WERI-Rb-1 (cell line): ENCODE results near the gene BICC1.

ENCODE experiments used
- DNase-seq: peaks from one replicate; pipeline ENCODE4 v3.0.0-alpha.2; 2020
- H3K27ac ChIP-seq: fragments of 250-450 bp; sonication (Bioruptor Pico); 2 replicates; pipeline ENCODE4 v1.5.1; 2020; ENCODE audit warnings: mild to moderate bottlenecking, moderate library complexity
- H3K27me3 ChIP-seq: fragments of 250-450 bp; sonication (Bioruptor Pico); 2 replicates; pipeline ENCODE4 v1.5.1; 2021; ENCODE audit warnings: mild to moderate bottlenecking, low read depth, moderate library complexity; ENCODE audit not compliant: insufficient read depth, severe bottlenecking
- H3K36me3 ChIP-seq: fragments of 250-450 bp; sonication (Bioruptor Pico); 2 replicates; pipeline ENCODE4 v1.5.1; 2020; ENCODE audit warnings: mild to moderate bottlenecking, moderate library complexity
- H3K4me3 ChIP-seq: 2 replicates; pipeline ENCODE4 v1.5.1; 2011; ENCODE audit warnings: low read depth, mild to moderate bottlenecking, control low read depth, low read length
- H3K9me3 ChIP-seq: fragments of 250-450 bp; sonication (Bioruptor Pico); 2 replicates; pipeline ENCODE4 v1.5.1; 2021; ENCODE audit warnings: mild to moderate bottlenecking, moderate library complexity; ENCODE audit not compliant: severe bottlenecking
- TF ChIP-seq, protein P1 (sequence below): IDR thresholded peaks from 2 replicates; pipeline ENCODE4 v1.5.1; 2011; ENCODE audit warnings: low read depth, mild to moderate bottlenecking, control low read depth, inconsistent platforms, low read length

BICC1 gene

DNA sequence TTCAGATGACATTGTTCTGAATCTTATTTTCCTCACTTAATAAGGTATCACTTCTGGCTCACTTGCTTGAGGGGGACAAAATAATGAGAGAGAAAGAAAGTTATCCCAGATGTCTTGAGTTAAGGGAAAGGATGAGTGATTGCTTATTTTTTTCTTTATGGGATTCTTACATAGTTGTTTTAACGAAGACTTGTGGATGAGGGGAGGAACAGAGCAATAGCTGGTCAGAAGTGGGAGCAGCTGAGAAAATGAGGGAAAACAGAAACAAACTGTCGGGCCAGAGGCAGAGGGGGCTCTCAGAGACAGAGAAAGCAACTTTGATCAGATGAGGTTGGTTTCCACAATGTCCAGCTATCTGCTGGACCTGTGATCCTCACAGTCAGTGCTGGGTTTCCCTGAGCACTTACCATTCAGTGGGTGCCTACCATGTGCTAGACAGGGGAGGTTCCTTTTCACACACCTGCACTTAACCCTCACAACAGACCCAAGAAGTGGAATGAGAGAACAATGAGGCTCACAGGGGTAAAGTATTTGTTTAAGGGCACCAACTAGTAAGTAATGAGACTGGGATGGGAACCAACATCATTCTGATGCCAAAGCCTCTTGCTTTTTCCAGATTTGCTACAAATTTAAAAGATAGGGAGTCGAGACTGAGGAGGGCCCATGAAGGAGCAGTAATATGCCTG is 64.2 kb downstream of the BICC1 start:
- Histone ChIP-seq H3K27me3 (no peaks in the 10 kb centered on the region), H3K9me3 (no peaks in the 10 kb centered on the region), H3K36me3 (no peaks in the 10 kb centered on the region), H3K27ac (no peak overlapping the region), H3K4me3 (no peak overlapping the region)
- TF ChIP-seq, protein P1, sequence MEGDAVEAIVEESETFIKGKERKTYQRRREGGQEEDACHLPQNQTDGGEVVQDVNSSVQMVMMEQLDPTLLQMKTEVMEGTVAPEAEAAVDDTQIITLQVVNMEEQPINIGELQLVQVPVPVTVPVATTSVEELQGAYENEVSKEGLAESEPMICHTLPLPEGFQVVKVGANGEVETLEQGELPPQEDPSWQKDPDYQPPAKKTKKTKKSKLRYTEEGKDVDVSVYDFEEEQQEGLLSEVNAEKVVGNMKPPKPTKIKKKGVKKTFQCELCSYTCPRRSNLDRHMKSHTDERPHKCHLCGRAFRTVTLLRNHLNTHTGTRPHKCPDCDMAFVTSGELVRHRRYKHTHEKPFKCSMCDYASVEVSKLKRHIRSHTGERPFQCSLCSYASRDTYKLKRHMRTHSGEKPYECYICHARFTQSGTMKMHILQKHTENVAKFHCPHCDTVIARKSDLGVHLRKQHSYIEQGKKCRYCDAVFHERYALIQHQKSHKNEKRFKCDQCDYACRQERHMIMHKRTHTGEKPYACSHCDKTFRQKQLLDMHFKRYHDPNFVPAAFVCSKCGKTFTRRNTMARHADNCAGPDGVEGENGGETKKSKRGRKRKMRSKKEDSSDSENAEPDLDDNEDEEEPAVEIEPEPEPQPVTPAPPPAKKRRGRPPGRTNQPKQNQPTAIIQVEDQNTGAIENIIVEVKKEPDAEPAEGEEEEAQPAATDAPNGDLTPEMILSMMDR, result no peak
- no peak for DNase-seq

DNA sequence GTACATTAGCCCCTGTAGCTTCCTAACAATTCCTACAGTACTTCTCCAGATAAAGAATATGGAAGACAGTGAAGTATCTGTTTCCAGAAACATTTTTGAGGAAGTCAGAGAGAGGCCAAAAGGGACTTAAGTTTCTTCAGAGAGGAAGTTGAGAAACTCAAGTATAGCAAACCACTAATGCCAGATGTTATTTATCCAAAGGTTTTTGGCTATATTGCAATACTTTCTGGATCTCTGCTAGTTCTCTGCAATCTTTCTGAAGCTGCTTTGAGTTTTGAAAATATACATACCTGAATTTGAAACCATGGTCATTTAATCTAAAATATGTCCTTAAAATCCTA is 64.7 kb downstream of the BICC1 start:
- no peak overlapping the region for H3K27ac ChIP-seq
- H3K4me3 ChIP-seq, result no peak overlapping the region
- H3K36me3 ChIP-seq, result no peaks in the 10 kb centered on the region
- no peak for DNase-seq
- TF ChIP-seq, protein P1, result no peak
- H3K9me3 ChIP-seq, result no peaks in the 10 kb centered on the region
- no peaks in the 10 kb centered on the region for H3K27me3 ChIP-seq

DNA sequence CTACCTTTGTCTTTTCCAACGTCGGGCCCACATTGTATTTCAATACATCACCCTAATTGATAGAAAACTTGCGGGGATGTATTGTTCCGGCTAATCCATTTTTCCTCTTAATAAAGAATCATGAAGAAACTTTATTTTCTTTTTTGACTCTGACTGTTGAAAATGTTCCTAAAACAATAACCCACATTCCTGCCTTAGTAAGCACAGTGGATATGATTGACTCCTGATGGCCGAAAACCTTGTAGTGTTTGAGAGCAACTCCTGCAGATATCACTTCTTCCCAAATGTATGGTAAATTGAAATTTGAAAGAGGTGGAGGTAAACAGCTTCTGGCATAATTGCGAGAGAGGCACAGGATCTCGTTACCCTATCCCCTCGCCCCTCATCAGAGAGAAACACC is 65.7 kb downstream of the BICC1 start:
- no peak for DNase-seq
- H3K4me3 ChIP-seq, result no peak overlapping the region
- H3K27ac ChIP-seq, result no peak overlapping the region
- TF ChIP-seq, protein P1, result no peak
- H3K36me3 ChIP-seq, result no peaks in the 10 kb centered on the region
- no peaks in the 10 kb centered on the region for H3K27me3 ChIP-seq
- H3K9me3 ChIP-seq, result peaks cover 3% of the 10 kb centered on the region

DNA sequence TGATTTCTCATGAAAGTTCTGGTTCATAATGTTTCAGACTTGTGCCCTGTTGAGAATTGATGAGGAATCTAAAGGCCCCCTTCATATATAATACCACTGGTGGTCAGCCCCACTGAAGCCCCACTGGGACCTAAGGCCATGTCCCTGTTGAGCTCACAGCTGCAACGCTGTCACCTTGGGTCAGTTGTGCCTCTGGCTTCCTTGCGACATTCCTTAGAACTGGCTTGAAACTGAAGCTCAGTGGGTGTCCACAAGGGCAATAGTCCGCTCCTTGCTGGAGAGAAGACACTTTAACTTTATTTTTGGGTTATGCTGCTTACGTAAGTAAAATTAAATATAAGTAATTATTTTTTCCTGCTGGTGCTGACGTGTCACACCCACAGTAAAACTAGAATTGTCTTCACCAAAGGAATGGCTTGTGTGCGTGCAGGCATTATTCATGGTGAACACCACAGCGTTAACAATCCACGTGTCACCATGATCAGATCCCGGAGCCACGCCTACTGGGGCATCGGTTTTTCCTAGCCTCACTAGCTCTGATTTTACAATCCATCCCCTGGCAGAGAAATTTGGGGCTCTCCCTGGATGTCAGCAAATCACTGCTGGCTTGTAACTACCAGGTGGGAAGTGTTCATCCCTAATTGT is 66.5 kb downstream of the BICC1 start:
- H3K9me3 ChIP-seq, result peaks cover 5% of the 10 kb centered on the region
- no peak overlapping the region for H3K4me3 ChIP-seq
- no peaks in the 10 kb centered on the region for H3K36me3 ChIP-seq
- no peaks in the 10 kb centered on the region for H3K27me3 ChIP-seq
- no peak for DNase-seq
- no peak overlapping the region for H3K27ac ChIP-seq
- TF ChIP-seq, protein P1, result no peak

DNA sequence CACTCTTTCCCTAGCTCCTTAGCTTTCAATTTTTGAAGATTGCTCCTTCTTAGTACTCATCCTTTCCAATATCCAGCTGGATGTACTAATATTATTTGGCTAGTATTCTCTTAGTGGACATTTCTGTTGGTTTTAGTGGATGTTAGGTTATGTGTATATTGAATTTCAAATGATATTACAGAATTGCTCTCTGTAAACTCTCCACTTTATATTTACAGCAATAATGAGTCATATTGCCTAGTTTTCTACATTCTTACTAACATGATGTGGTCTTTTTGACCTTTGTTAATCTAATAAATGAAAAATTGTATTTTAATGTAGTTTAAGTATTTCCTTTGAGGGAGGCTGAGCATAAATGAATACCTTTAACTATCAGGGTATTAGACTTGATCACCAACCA is 69.4 kb downstream of the BICC1 start:
- TF ChIP-seq, protein P1, result no peak

DNA sequence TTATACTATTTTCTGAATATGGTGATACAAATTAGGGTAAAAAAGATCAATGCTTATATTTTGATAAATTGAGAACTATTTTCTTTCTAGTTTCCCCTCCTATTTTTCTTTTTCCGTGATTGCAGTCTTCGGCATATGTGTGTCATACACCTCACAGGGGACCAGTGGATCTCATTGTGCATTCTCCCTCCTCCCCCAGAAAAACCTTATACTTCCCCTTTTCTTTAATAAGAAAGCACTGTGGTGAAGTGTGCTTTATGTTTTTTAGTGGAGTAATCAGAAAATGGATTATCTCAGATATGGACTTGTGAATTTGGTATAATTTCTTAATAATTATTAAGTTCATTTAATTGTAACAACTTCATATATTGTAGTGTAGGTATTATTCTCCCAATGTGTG is 72.8 kb downstream of the BICC1 start:
- no peak for DNase-seq
- Histone ChIP-seq H3K9me3 (peaks cover 5% of the 10 kb centered on the region), H3K4me3 (no peak overlapping the region), H3K27ac (no peak overlapping the region), H3K27me3 (no peaks in the 10 kb centered on the region), H3K36me3 (no peaks in the 10 kb centered on the region)
- TF ChIP-seq, protein P1, result no peak

More for the DNA sequence above, 69.4 kb downstream of the BICC1 start:
- H3K36me3 ChIP-seq, result no peaks in the 10 kb centered on the region
- H3K27me3 ChIP-seq, result no peaks in the 10 kb centered on the region
- no peak overlapping the region for H3K4me3 ChIP-seq
- H3K9me3 ChIP-seq, result peaks cover 5% of the 10 kb centered on the region
- no peak for DNase-seq
- H3K27ac ChIP-seq, result no peak overlapping the region
